Measurements from ENCODE around the gene SDCCAG8. TPM values are rescaled to one million over a fixed set of nuclear protein-coding genes. Genes with fewer than 3 reads are reported as not detected.
A peak's percentile ranks its signal among the peaks of the same experiment; 100 is the strongest.

SDCCAG8 gene
- polyA plus RNA-seq, 2 of the 4 experiments (the other 2 are of a cell fraction), result 48.8 to 64.8 TPM

DNA sequence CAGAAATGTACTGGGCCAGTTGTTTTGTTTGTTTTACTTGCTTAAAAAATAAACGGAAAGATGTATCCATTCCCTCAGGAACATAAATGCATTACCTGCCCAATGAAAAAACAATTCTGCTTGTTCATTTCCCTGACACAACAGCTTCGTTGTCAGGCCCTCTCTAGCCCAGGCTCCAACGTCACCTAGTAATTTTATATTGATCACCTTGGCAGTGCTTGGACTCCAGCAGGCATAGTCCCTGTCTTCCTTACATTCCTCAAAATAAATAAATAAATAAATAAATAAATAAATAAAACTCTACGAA lies 2.0 kb upstream of the SDCCAG8 start:
- ATAC-seq (no peak), DNase-seq (ENCODE audit: low read depth in 1 of 2, low spot score in 1 of 2) (no peak), FAIRE-seq (no peak)
- Histone ChIP-seq H3K4me1 (peaks cover 39% of the 10 kb centered on the region), H3K9me3 (no peaks in the 10 kb centered on the region), H3K4me3 (peak overlapping the region; percentile 81), H3K4me2 (peak overlapping the region; percentile 93), H3K27ac (peak overlapping the region; percentile 87 to 99)
- CTCF ChIA-PET, result interaction anchor here (0.8 to 1.5 kb wide), 2 partner anchors 19 to 24 kb away, joined by 3 to 4 read pairs; no protein-coding TSS in a partner anchor
- WGBS (ENCODE audit: missing lambda C conversion rate), result 1% methylated on average over 4 of the region's 4 CpGs
- POLR2A ChIA-PET, result no interaction called here
- no peak for TF ChIP-seq ZFP36 (IDR thresholded peaks at IDR 0.05; ENCODE audit: borderline replicate concordance, partially characterized antibody)
- TF ChIP-seq POLR2AphosphoS2 (conservative IDR thresholded peaks at IDR 0.05; ENCODE audit: low read length), result no peak
- TF ChIP-seq ATOH8 (CRISPR knock-in tag; IDR thresholded peaks at IDR 0.05; ENCODE audit: low read depth), result no peak
- no peak for TF ChIP-seq ESRRA (IDR thresholded peaks at IDR 0.05; ENCODE audit: borderline replicate concordance, low read length)
- TF ChIP-seq EP300 (IDR thresholded peaks at IDR 0.05), result no peak

DNA sequence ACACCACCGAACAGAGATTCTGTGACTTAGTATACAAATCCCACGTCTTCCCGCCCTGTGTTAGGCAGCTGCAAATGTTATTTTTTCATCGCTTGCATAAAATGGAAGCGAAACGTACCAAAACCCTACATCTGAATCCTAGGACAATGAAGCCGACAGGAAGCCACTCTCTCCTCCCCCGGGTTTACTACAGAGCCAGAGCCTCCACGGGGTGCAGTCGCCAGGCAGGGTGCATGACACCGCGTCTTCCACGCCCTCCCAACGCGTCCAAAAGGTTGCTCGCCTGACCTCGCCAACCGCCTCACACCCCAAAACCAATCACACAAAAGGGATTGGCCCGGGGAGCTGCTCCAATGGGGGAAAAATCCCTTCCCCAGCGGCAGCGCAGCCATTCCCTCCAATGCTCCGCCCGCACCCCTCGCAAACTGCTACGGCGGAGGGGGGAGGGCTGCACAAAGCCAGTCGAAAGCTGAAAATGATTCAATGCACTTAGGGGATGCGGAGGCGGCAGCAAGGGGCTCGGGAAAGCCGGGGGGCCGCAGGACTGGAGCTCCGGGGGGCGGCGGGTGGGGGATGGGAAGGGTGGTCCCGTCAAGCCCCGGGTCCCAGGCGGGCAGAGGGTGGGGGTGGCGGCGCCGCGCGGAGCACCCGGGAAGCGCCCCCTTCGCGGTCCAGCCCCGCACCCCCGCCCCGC lies 1.5 kb upstream of the SDCCAG8 start:
- peak overlapping the region; percentile 87 to 99 for H3K27ac ChIP-seq

More for the DNA sequence above, 1.5 kb upstream of the SDCCAG8 start:
- ATAC-seq, result peak; percentile 21 to 28
- peak overlapping the region; percentile 93 for H3K4me2 ChIP-seq
- peak overlapping the region; percentile 81 for H3K4me3 ChIP-seq
- TF ChIP-seq HDAC2 (IDR thresholded peaks at IDR 0.05) (no peak), KDM5A (IDR thresholded peaks at IDR 0.05) (no peak), RAD21 (conservative IDR thresholded peaks at IDR 0.05 in 1 of 2, IDR thresholded peaks at IDR 0.05 in 1 of 2) (no peak; a peak in 1 of 5 replicates), CBX8 (IDR thresholded peaks at IDR 0.05) (no peak), JUN (IDR thresholded peaks at IDR 0.05) (0 out of 5 replicates have a peak, but pooled peaks of 1 of the 2 experiments have one; percentile 12), HOXB13 (CRISPR knock-in tag; IDR thresholded peaks at IDR 0.05; ENCODE audit: low read depth) (no peak), HOXB5 (CRISPR knock-in tag; IDR thresholded peaks at IDR 0.05) (no peak), MYC (IDR thresholded peaks at IDR 0.05; ENCODE audit: borderline replicate concordance, low read length) (no peak), HMGXB4 (CRISPR knock-in tag; IDR thresholded peaks at IDR 0.05; ENCODE audit: borderline replicate concordance) (no peak), BCL3 (IDR thresholded peaks at IDR 0.05) (no peak), EHMT2 (IDR thresholded peaks at IDR 0.05; ENCODE audit: low read depth) (no peak), CBX2 (IDR thresholded peaks at IDR 0.05; ENCODE audit: borderline replicate concordance, low read depth) (no peak), SREBF2 (IDR thresholded peaks at IDR 0.05) (no peak), HOXA7 (CRISPR knock-in tag; IDR thresholded peaks at IDR 0.05) (no peak), FOSL2 (IDR thresholded peaks at IDR 0.05) (no peak), FOSL2 (CRISPR knock-in tag; IDR thresholded peaks at IDR 0.05) (no peak), ATOH8 (CRISPR knock-in tag; IDR thresholded peaks at IDR 0.05; ENCODE audit: low read depth) (no peak), ESRRA (IDR thresholded peaks at IDR 0.05; ENCODE audit: borderline replicate concordance, low read length) (no peak), KDM1A (IDR thresholded peaks at IDR 0.05; ENCODE audit: low read depth) (no peak), GATA3 (IDR thresholded peaks at IDR 0.05; ENCODE audit: borderline replicate concordance) (no peak), NPAS2 (CRISPR knock-in tag; IDR thresholded peaks at IDR 0.05; ENCODE audit: borderline replicate concordance) (no peak), RARB (CRISPR knock-in tag; IDR thresholded peaks at IDR 0.05) (no peak), CHD2 (IDR thresholded peaks at IDR 0.05; ENCODE audit: low read length, partially characterized antibody) (no peak), CEBPB (IDR thresholded peaks at IDR 0.05) (no peak), TP53 (CRISPR knock-in tag; IDR thresholded peaks at IDR 0.05) (no peak), ZSCAN20 (CRISPR knock-in tag; IDR thresholded peaks at IDR 0.05) (no peak), USF2 (IDR thresholded peaks at IDR 0.05) (0 out of 2 replicates have a peak, but pooled peaks have one; percentile 13), PHF8 (IDR thresholded peaks at IDR 0.05; ENCODE audit: borderline replicate concordance, low read depth) (no peak; the same call in 1 of the 2 replicates), POLR2A (IDR thresholded peaks at IDR 0.05; ENCODE audit: low read length) (peak; percentile 13; the same call in 1 of the 2 replicates)
- TF ChIP-seq, protein P1, sequence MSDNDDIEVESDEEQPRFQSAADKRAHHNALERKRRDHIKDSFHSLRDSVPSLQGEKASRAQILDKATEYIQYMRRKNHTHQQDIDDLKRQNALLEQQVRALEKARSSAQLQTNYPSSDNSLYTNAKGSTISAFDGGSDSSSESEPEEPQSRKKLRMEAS (IDR thresholded peaks at IDR 0.05), result peak; percentile 27; the same call in 1 of the 2 replicates
- peaks cover 39% of the 10 kb centered on the region for H3K4me1 ChIP-seq
- POLR2A ChIA-PET, result interaction anchor here (1.0 to 2.5 kb wide), 4 partner anchors 11 to 1207 kb away, joined by 3 to 15 read pairs (median 4); partner anchors contain the start of gene CATSPERE
- under 1% methylated on average over 22 of the region's 50 CpGs for WGBS (ENCODE audit: missing lambda C conversion rate)
- CTCF ChIA-PET, result interaction anchor here (0.8 to 1.5 kb wide), 2 partner anchors 19 to 24 kb away, joined by 3 to 4 read pairs; no protein-coding TSS in a partner anchor
- H3K9me3 ChIP-seq, result no peaks in the 10 kb centered on the region
- no peak for FAIRE-seq
- peak; percentile 64 to 71 for DNase-seq (ENCODE audit: low read depth in 1 of 2, low spot score in 1 of 2)

Data from A549 (cell line).